ENCODE measurements around the gene SORCS1. TPM values are rescaled to one million over a fixed set of nuclear protein-coding genes. Genes with fewer than 3 reads are reported as not detected.

SORCS1 gene
- total RNA-seq, 1 experiment from 2014 or later, result 1.7 TPM

DNA sequence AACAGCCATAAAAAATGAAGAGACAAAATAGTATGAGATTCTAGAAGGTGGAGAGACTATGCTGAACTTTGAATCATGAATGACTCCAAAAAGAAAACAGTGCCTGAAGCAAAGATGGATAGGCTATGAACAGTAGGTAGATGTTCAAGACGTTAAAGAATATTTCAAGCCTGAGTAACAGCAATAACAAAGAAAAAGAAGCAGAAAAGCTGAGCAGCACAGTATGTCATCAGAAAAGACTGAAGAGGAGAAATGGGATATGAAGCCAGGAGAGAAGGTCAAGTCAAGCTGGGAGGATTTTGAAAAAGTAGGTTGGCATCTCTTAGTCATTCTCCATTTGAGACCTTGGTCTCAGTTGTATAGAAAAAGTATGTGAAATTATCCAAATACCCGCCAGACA, 484.4 kb downstream of the SORCS1 start:
- Histone ChIP-seq H2AFZ (ENCODE audit: low read length) (no peak overlapping the region), H2BK120ac (ENCODE audit: low read depth, low read length, poor library complexity, severe bottlenecking) (no peak overlapping the region), H3K79me2 (ENCODE audit: insufficient read depth, low read length) (no peaks in the 10 kb centered on the region; the same call in 1 of the 2 replicates), H3K56ac (ENCODE audit: insufficient read length, low read depth, low read length) (no peak overlapping the region), H3K9me3 (ENCODE audit: control insufficient read depth, low read depth, low read length) (no peaks in the 10 kb centered on the region), H3T11ph (ENCODE audit: low read length) (no peak overlapping the region), H4K91ac (ENCODE audit: insufficient read length, low read depth, low read length) (no peak overlapping the region), H2BK20ac (ENCODE audit: low read depth, low read length, poor library complexity, severe bottlenecking) (no peak overlapping the region), H2BK15ac (ENCODE audit: low read depth, low read length) (no peak overlapping the region), H2BK12ac (ENCODE audit: insufficient read length, low read depth, low read length) (no peak overlapping the region), H3K18ac (ENCODE audit: insufficient read length, low read depth, low read length) (no peak overlapping the region), H3K27ac (ENCODE audit: insufficient read length, low read depth, low read length) (no peak overlapping the region), H2AK5ac (ENCODE audit: insufficient read length, low read length) (no peak overlapping the region), H4K5ac (ENCODE audit: insufficient read length, low read depth, low read length) (no peak overlapping the region), H3K4ac (ENCODE audit: low read depth, low read length) (no peak overlapping the region), H2BK5ac (ENCODE audit: insufficient read length, low read length) (no peak overlapping the region), H3K79me1 (ENCODE audit: insufficient read depth, low read depth, low read length, poor library complexity, severe bottlenecking) (no peaks in the 10 kb centered on the region), H3K23me2 (ENCODE audit: insufficient read length, low read depth, low read length, poor library complexity, severe bottlenecking) (no peaks in the 10 kb centered on the region), H3K27me3 (ENCODE audit: insufficient read depth, low read length) (no peaks in the 10 kb centered on the region), H4K8ac (replicated peaks; ENCODE audit: insufficient read length, low read depth, low read length) (no peak overlapping the region), H3K23ac (ENCODE audit: insufficient read length, low read depth, low read length) (no peak overlapping the region), H3K4me1 (ENCODE audit: insufficient read depth, low read length) (no peaks in the 10 kb centered on the region), H3K9ac (ENCODE audit: extremely low read depth, insufficient read length, low read length) (no peak overlapping the region), H3K14ac (ENCODE audit: insufficient read depth, low read length) (no peak overlapping the region), H3K4me2 (ENCODE audit: insufficient read depth, insufficient read length, low read length) (no peak overlapping the region), H4K20me1 (ENCODE audit: control insufficient read depth, insufficient read depth, insufficient read length) (no peaks in the 10 kb centered on the region)
- H3K27me3 Mint-ChIP-seq (ENCODE audit: low read depth), result no peaks in the 10 kb centered on the region
- no peak for DNase-seq
- H3K27ac Mint-ChIP-seq, result no peak overlapping the region
- no CpG with 5 or more reads among the region's 2 CpGs for WGBS (ENCODE audit: extremely low coverage, insufficient read length, low lambda C conversion rate)
- H3K36me3 Mint-ChIP-seq (ENCODE audit: insufficient read depth in 1 of 3, low read depth in 3 of 3), result peaks cover 0 to 2% (median 0%) of the 10 kb centered on the region in 3 experiments; a peak in 3 of 7 replicates
- no peaks in the 10 kb centered on the region for H3K4me1 Mint-ChIP-seq
- H3K4me3 Mint-ChIP-seq, result no peak overlapping the region
- TF ChIP-seq, protein P1, sequence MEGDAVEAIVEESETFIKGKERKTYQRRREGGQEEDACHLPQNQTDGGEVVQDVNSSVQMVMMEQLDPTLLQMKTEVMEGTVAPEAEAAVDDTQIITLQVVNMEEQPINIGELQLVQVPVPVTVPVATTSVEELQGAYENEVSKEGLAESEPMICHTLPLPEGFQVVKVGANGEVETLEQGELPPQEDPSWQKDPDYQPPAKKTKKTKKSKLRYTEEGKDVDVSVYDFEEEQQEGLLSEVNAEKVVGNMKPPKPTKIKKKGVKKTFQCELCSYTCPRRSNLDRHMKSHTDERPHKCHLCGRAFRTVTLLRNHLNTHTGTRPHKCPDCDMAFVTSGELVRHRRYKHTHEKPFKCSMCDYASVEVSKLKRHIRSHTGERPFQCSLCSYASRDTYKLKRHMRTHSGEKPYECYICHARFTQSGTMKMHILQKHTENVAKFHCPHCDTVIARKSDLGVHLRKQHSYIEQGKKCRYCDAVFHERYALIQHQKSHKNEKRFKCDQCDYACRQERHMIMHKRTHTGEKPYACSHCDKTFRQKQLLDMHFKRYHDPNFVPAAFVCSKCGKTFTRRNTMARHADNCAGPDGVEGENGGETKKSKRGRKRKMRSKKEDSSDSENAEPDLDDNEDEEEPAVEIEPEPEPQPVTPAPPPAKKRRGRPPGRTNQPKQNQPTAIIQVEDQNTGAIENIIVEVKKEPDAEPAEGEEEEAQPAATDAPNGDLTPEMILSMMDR (conservative IDR thresholded peaks at IDR 0.05), result no peak
- H3K9me3 Mint-ChIP-seq, result peaks cover 0 to 5% of the 10 kb centered on the region in 2 experiments; a peak in 2 of 5 replicates

Data from H9 (cell line).